ENCODE results near the gene RARA.

The RARA gene

DNA sequence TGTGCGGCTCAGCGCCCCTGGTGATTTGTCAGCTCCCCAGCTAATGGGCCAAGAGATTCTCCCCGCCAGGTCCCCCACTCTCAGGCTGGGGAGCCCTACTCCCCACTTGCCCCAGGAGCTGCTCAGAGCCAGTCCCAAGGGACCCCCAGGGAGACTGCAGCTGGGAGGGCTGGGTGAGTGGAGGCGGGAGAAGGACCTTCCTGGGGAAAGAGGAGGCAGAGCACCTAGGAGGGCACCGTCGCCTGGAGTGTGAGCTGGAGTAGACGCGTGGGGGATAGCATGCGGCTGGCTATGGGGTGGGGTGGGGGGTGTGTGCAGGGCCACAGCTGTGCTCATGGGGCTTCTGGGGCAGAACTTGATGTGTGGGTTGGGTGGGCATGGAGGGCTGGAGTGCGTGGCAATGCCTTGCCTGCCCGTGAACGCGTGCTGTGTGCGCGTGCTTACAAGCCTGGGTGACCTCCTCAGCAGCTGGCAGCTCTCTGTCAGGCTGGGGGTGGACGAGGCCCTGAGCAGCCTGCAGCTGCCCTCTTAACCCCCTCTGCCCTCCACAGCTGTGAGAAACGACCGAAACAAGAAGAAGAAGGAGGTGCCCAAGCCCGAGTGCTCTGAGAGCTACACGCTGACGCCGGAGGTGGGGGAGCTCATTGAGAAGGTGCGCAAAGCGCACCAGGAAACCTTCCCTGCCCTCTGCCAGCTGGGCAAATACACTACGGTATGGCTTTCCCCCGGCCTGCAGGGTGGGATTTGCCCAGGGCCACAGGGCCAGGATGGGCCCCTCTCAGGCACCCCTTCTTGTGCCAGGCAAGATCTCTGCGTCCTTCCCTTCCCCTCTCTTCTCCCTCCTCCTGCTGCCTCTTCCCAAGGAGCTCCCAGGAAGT is 42.6 kb downstream of the RARA start:
- no peak overlapping the region for H3K4me3 ChIP-seq (ENCODE audit: low read length)
- H3K4me1 ChIP-seq (ENCODE audit: insufficient read depth, low read length) = peaks cover 58% of the 10 kb centered on the region
- peaks cover 7% of the 10 kb centered on the region for H3K36me3 ChIP-seq (ENCODE audit: insufficient read depth, low read length)

GRCh38 chr17:40352237-40352778 is 43.3 kb downstream of the RARA start:
- no peaks in the 10 kb centered on the region for H3K9me3 ChIP-seq (ENCODE audit: low read length)
- no peaks in the 10 kb centered on the region for H3K27me3 ChIP-seq (ENCODE audit: insufficient read depth, low read length)
- peaks cover 7% of the 10 kb centered on the region for H3K36me3 ChIP-seq (ENCODE audit: insufficient read depth, low read length)
- peaks cover 51% of the 10 kb centered on the region for H3K4me1 ChIP-seq (ENCODE audit: insufficient read depth, low read length)
- H3K4me3 ChIP-seq (ENCODE audit: low read length) = no peak overlapping the region
- H2AFZ ChIP-seq (ENCODE audit: low read depth, low read length) = no peak overlapping the region

More for the DNA sequence above, 42.6 kb downstream of the RARA start:
- no peak overlapping the region for H2AFZ ChIP-seq (ENCODE audit: low read depth, low read length)
- H3K9me3 ChIP-seq (ENCODE audit: low read length) = no peaks in the 10 kb centered on the region
- H3K27me3 ChIP-seq (ENCODE audit: insufficient read depth, low read length) = no peaks in the 10 kb centered on the region

- H3K4me1 ChIP-seq (ENCODE audit: insufficient read depth, low read length) = peaks cover 45% of the 10 kb centered on the region
- H3K27me3 ChIP-seq (ENCODE audit: insufficient read depth, low read length) = no peaks in the 10 kb centered on the region
- H3K9me3 ChIP-seq (ENCODE audit: low read length) = no peaks in the 10 kb centered on the region
- H2AFZ ChIP-seq (ENCODE audit: low read depth, low read length) = no peak overlapping the region
- H3K4me3 ChIP-seq (ENCODE audit: low read length) = no peak overlapping the region
- H3K36me3 ChIP-seq (ENCODE audit: insufficient read depth, low read length) = peaks cover 7% of the 10 kb centered on the region
Measured at GRCh38 chr17:40352779-40353394, 43.9 kb downstream of the RARA start.

GRCh38 chr17:40354221-40355122 is 45.5 kb downstream of the RARA start:
- Histone ChIP-seq H3K4me3 (ENCODE audit: low read length) (no peak overlapping the region), H3K36me3 (ENCODE audit: insufficient read depth, low read length) (peaks cover 7% of the 10 kb centered on the region), H2AFZ (ENCODE audit: low read depth, low read length) (no peak overlapping the region), H3K4me1 (ENCODE audit: insufficient read depth, low read length) (peaks cover 30% of the 10 kb centered on the region), H3K27me3 (ENCODE audit: insufficient read depth, low read length) (no peaks in the 10 kb centered on the region), H3K9me3 (ENCODE audit: low read length) (no peaks in the 10 kb centered on the region)

DNA sequence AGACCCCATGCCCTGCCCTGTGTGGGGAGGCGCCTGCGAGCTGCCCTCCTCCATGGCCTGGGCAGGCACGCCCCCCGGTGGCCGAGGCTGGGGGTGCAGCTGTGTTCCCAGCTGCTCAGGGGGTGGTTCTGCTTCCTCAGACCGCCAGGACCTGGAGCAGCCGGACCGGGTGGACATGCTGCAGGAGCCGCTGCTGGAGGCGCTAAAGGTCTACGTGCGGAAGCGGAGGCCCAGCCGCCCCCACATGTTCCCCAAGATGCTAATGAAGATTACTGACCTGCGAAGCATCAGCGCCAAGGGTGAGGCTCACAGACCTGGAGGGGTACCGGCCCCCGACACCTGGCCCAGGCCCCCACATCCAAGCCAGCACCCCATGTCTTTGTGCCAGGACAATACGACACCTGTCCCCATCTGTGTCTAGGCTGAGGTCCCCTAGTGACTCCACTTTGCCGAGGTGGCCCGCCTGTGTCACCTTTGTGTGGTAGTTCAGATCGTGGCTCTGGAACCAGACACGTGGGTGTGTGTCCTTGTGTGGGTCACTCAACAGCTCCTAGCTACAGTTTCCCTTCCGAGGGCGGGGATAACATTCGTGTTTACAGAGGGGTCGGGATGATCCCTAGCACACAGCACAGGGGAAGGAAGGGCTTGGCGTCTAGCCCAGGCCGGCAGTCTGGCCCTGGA is 46.3 kb downstream of the RARA start:
- no peaks in the 10 kb centered on the region for H3K9me3 ChIP-seq (ENCODE audit: low read length)
- H3K27me3 ChIP-seq (ENCODE audit: insufficient read depth, low read length) = no peaks in the 10 kb centered on the region
- H3K36me3 ChIP-seq (ENCODE audit: insufficient read depth, low read length) = peaks cover 7% of the 10 kb centered on the region
- H3K4me1 ChIP-seq (ENCODE audit: insufficient read depth, low read length) = peaks cover 22% of the 10 kb centered on the region
- no peak overlapping the region for H2AFZ ChIP-seq (ENCODE audit: low read depth, low read length)
- H3K4me3 ChIP-seq (ENCODE audit: low read length) = no peak overlapping the region

GRCh38 chr17:40355804-40356758 is 47.1 kb downstream of the RARA start:
- peaks cover 5% of the 10 kb centered on the region for H3K27me3 ChIP-seq (ENCODE audit: insufficient read depth, low read length)
- no peak overlapping the region for H3K4me3 ChIP-seq (ENCODE audit: low read length)
- peaks cover 14% of the 10 kb centered on the region for H3K4me1 ChIP-seq (ENCODE audit: insufficient read depth, low read length)
- H3K36me3 ChIP-seq (ENCODE audit: insufficient read depth, low read length) = peaks cover 7% of the 10 kb centered on the region
- no peak overlapping the region for H2AFZ ChIP-seq (ENCODE audit: low read depth, low read length)
- H3K9me3 ChIP-seq (ENCODE audit: low read length) = no peaks in the 10 kb centered on the region

DNA sequence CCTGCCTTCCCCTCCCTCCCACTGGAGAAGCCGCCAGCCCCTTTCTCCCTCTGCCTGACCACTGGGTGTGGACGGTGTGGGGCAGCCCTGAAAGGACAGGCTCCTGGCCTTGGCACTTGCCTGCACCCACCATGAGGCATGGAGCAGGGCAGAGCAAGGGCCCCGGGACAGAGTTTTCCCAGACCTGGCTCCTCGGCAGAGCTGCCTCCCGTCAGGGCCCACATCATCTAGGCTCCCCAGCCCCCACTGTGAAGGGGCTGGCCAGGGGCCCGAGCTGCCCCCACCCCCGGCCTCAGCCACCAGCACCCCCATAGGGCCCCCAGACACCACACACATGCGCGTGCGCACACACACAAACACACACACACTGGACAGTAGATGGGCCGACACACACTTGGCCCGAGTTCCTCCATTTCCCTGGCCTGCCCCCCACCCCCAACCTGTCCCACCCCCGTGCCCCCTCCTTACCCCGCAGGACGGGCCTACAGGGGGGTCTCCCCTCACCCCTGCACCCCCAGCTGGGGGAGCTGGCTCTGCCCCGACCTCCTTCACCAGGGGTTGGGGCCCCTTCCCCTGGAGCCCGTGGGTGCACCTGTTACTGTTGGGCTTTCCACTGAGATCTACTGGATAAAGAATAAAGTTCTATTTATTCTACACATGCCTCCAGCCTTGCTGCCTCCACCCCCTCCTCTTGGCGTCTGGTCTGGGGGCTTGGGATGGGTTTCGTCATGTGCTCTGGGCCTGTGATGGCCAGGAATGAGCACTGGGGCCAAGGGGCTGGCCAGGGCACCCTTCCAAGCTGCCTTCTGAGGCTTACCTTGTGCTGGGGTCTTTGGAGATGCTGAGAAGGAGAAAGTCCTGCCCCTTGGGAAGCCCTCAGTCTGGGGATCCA is 48.3 kb downstream of the RARA start:
- H3K36me3 ChIP-seq (ENCODE audit: insufficient read depth, low read length) = peaks cover 4% of the 10 kb centered on the region
- H3K4me3 ChIP-seq (ENCODE audit: low read length) = no peak overlapping the region
- H3K9me3 ChIP-seq (ENCODE audit: low read length) = no peaks in the 10 kb centered on the region
- peaks cover 6% of the 10 kb centered on the region for H3K4me1 ChIP-seq (ENCODE audit: insufficient read depth, low read length)
- peaks cover 5% of the 10 kb centered on the region for H3K27me3 ChIP-seq (ENCODE audit: insufficient read depth, low read length)
- no peak overlapping the region for H2AFZ ChIP-seq (ENCODE audit: low read depth, low read length)

DNA sequence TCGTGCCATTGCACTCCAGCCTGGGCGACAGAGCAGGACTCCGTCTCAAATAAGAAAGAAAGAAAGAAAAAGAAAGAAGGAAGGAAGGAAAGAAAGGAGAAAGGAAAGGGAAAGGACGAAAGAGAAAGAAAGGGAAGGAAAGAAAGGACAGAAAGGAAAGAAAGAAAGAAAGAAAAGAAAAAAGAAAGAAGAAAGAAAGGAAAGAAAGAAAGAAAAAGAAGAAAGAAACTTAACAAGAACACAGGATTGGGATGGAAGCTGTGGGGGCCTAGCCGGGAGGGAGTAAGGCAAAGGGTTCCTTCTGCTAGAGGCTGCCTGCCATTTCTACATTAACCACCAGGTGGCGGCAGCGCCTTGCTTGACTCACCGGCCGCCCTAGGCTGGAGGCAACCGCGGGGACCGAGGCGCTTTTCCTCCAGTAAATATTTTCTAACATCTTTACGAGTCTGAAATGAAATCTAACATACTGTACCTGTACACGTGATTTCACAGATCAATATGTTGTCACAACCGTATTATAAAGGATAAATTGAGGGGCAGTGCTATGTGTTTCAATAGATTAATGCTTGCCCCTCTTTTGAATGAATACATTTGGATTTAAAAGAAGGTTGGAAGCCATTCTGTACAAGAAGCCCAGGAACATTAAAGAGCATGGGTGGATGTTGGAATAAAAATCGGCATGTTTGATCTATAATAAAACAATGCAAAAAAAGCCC is 49.5 kb downstream of the RARA start:
- Histone ChIP-seq H3K4me3 (ENCODE audit: low read length) (peak overlapping the region; percentile 11), H2AFZ (ENCODE audit: low read depth, low read length) (no peak overlapping the region), H3K4me1 (ENCODE audit: insufficient read depth, low read length) (peaks cover 3% of the 10 kb centered on the region), H3K27me3 (ENCODE audit: insufficient read depth, low read length) (peaks cover 5% of the 10 kb centered on the region), H3K9me3 (ENCODE audit: low read length) (no peaks in the 10 kb centered on the region), H3K36me3 (ENCODE audit: insufficient read depth, low read length) (no peaks in the 10 kb centered on the region)

- Histone ChIP-seq H3K27me3 (ENCODE audit: insufficient read depth, low read length) (peaks cover 5% of the 10 kb centered on the region), H3K9me3 (ENCODE audit: low read length) (no peaks in the 10 kb centered on the region), H3K4me1 (ENCODE audit: insufficient read depth, low read length) (peaks cover 3% of the 10 kb centered on the region), H2AFZ (ENCODE audit: low read depth, low read length) (no peak overlapping the region), H3K36me3 (ENCODE audit: insufficient read depth, low read length) (no peaks in the 10 kb centered on the region), H3K4me3 (ENCODE audit: low read length) (no peak overlapping the region)
Measured at GRCh38 chr17:40360091-40360490, 51.1 kb downstream of the RARA start.

GRCh38 chr17:40361063-40361924 is 52.3 kb downstream of the RARA start:
- Histone ChIP-seq H3K9me3 (ENCODE audit: low read length) (no peaks in the 10 kb centered on the region), H2AFZ (ENCODE audit: low read depth, low read length) (no peak overlapping the region), H3K36me3 (ENCODE audit: insufficient read depth, low read length) (no peaks in the 10 kb centered on the region), H3K4me3 (ENCODE audit: low read length) (no peak overlapping the region), H3K4me1 (ENCODE audit: insufficient read depth, low read length) (peaks cover 3% of the 10 kb centered on the region), H3K27me3 (ENCODE audit: insufficient read depth, low read length) (peaks cover 5% of the 10 kb centered on the region)

Data from neuron (in vitro differentiated cells).